Camera-type eye (tissue), 1 donor: ENCODE measurements around the gene ATP6V0D1. TPM values are rescaled to one million over a fixed set of nuclear protein-coding genes. Genes with fewer than 3 reads are reported as not detected.

Experiments
- total RNA-seq: library from RNA; depleted of rRNA; stranded (reverse); fragments of >200 nt; gene quantifications from one replicate; pipeline ENCODE4 v1.2.3, GENCODE V29; 2014

Gene ATP6V0D1
- 136 TPM for total RNA-seq

GRCh38 chr16:67480833-67481560, at the start of gene ATP6V0D1:
Gene ATP6V0D1 (minus strand): TSS chr16:67481157. CDS start chr16:67481086, 71 bp downstream.

GRCh38 chr16:67528222-67528869, 47.4 kb upstream of the ATP6V0D1 start, which contains the start of gene RIPOR1:
Gene RIPOR1 (plus strand): TSS chr16:67528829. CDS start chr16:67538447, 9,618 bp downstream.

GRCh38 chr16:67483150-67483549, 2.2 kb upstream of the ATP6V0D1 start, which contains the start of gene AGRP:
Gene AGRP (minus strand): TSS chr16:67483547. CDS start chr16:67483398, 149 bp downstream.

GRCh38 chr16:67430977-67431774, 49.8 kb downstream of the ATP6V0D1 start, which contains the start of gene HSD11B2:
Gene HSD11B2 (plus strand): TSS chr16:67431121. CDS start chr16:67431249, 128 bp downstream.

GRCh38 chr16:67415872-67416793, 64.8 kb downstream of the ATP6V0D1 start, which contains the start of gene ZDHHC1:
Gene ZDHHC1 (minus strand): TSS chr16:67416477. CDS start chr16:67407775, 8,702 bp downstream.

GRCh38 chr16:67393111-67393787, 87.7 kb downstream of the ATP6V0D1 start, which contains the start of gene TPPP3:
Gene TPPP3 (minus strand): TSS chr16:67393498. CDS start chr16:67391111, 2,387 bp downstream.

Other genes starting within 250 kb of the ATP6V0D1 start
- 13.1 TPM for gene FHOD1, start 233.7 kb downstream of the ATP6V0D1 start, total RNA-seq
- gene SLC9A5, start 232.2 kb downstream of the ATP6V0D1 start, total RNA-seq: 1.0 TPM
- 23.3 TPM for gene PLEKHG4, start 201.6 kb downstream of the ATP6V0D1 start, total RNA-seq
- gene KCTD19, start 154.4 kb downstream of the ATP6V0D1 start, total RNA-seq: 0.44 TPM
- 1.5 TPM for gene LRRC36, start 154.3 kb downstream of the ATP6V0D1 start, total RNA-seq
- gene TPPP3, start 87.7 kb downstream of the ATP6V0D1 start, total RNA-seq: 52.7 TPM
- gene ZDHHC1, start 64.7 kb downstream of the ATP6V0D1 start, total RNA-seq: 11.1 TPM
- 4.3 TPM for gene HSD11B2, start 50.0 kb downstream of the ATP6V0D1 start, total RNA-seq
- gene AGRP, start 2.4 kb upstream of the ATP6V0D1 start, total RNA-seq: not detected
- 101 TPM for gene RIPOR1, start 47.7 kb upstream of the ATP6V0D1 start, total RNA-seq
- gene CTCF, start 81.4 kb upstream of the ATP6V0D1 start, total RNA-seq: 67.3 TPM
- 0.33 TPM for gene CARMIL2, start 164.0 kb upstream of the ATP6V0D1 start, total RNA-seq
- 25.5 TPM for gene ACD, start 179.1 kb upstream of the ATP6V0D1 start, total RNA-seq
- gene PARD6A, start 179.8 kb upstream of the ATP6V0D1 start, total RNA-seq: 6.8 TPM
- 17.7 TPM for gene ENKD1, start 185.6 kb upstream of the ATP6V0D1 start, total RNA-seq
- 4.7 TPM for gene C16orf86, start 185.7 kb upstream of the ATP6V0D1 start, total RNA-seq
- gene GFOD2, start 238.2 kb upstream of the ATP6V0D1 start, total RNA-seq: 26.4 TPM